Duodenal mucosa (tissue), 2 donors: Measurements from ENCODE around the gene TMEM63A.

Experiments used
- H3K27ac ChIP-seq: one replicate; pipeline ENCODE4 v1.7.0; 2013; ENCODE audit warnings: low read depth, low read length
- H3K27me3 ChIP-seq, 2 donors: one replicate each; pipeline ENCODE4 v1.7.0; 2013; ENCODE audit warnings: low read length in 2 of 2, control low read depth in 1 of 2; ENCODE audit not compliant: insufficient read depth in 2 of 2, control insufficient read depth in 1 of 2
- H3K36me3 ChIP-seq, 2 donors: one replicate each; pipeline ENCODE4 v1.7.0; 2013; ENCODE audit warnings: low read length in 2 of 2, control low read depth in 1 of 2; ENCODE audit not compliant: insufficient read depth in 2 of 2, control insufficient read depth in 1 of 2
- H3K4me1 ChIP-seq, 2 donors: one replicate each; pipeline ENCODE4 v1.7.0; 2013; ENCODE audit warnings: low read length in 2 of 2, control low read depth in 1 of 2; ENCODE audit not compliant: insufficient read depth in 2 of 2, control insufficient read depth in 1 of 2
- H3K4me3 ChIP-seq, 2 donors: one replicate each; pipeline ENCODE4 v1.7.0; 2013; ENCODE audit warnings: low read length in 2 of 2, low read depth in 1 of 2
- H3K9ac ChIP-seq, 2 donors: one replicate each; pipeline ENCODE4 v1.7.0; 2013; ENCODE audit warnings: low read length in 2 of 2, low read depth in 1 of 2
- H3K9me3 ChIP-seq, 2 donors: one replicate each; pipeline ENCODE4 v1.7.0; 2013; ENCODE audit warnings: low read length in 2 of 2, control low read depth in 1 of 2; ENCODE audit not compliant: control insufficient read depth in 1 of 2

The TMEM63A gene

DNA sequence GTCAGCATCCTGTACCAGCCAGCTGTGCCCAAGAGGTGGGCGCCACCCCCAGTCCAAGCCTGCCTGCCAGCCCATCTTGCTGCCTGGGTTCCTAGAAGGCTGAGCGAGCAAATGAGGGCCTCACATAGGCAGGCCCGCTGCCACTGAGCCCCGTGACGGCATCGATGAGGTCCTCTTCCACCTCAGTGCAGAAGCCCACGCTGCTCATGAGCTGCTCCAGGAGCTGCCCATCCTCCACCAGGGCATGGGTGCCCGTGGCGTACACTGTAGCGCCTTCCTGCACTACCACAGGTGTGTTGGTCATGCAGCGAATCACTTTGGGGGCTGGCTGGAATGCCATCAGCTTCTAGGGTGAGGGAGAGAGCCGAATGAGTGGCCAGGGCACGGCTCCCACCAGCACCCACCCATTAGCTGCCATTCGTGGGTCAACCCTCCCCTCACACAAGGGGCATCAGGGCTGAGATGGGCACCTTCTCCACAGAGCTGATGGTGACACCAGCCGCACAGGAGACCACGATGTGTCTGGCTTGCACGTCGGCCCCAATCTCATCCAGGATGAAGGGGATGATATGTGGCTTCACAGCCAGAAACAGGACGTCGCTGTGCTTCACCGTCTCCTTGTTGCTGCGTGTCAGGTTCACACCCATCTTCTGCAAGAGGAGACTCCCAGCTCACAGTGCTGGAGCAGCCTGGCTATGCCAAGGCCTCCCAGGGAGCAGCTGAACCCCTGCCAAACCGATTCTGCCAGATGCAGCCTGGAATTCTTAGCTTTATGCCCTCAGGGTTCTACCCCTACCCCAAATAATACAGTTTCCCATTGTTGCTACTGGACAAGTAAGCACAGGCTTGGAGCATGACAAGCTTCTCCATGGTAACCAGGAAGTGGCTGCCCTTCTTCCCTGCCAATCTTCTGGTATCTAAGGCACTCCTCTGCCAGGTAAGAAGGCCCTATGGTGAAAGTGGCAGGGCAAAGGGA is 39.8 kb upstream of the TMEM63A start:
- Histone ChIP-seq H3K9me3 (no peaks in the 10 kb centered on the region), H3K9ac (peak overlapping the region in 1 of 2 donors; percentile 29), H3K36me3 (peaks cover 11 to 26% of the 10 kb centered on the region in 2 donors), H3K4me1 (peaks cover 20 to 21% of the 10 kb centered on the region in 2 donors), H3K27ac (no peak overlapping the region), H3K4me3 (peak overlapping the region in 1 of 2 donors; percentile 96), H3K27me3 (no peaks in the 10 kb centered on the region)

- Histone ChIP-seq H3K9ac (no peak overlapping the region), H3K27ac (no peak overlapping the region)
Measured at GRCh38 chr1:225919906-225920305, 37.7 kb upstream of the TMEM63A start.

GRCh38 chr1:225918280-225918679 is 36.1 kb upstream of the TMEM63A start:
- H3K27me3 ChIP-seq = no peaks in the 10 kb centered on the region
- peaks cover 17 to 18% of the 10 kb centered on the region in 2 donors for H3K4me1 ChIP-seq
- H3K36me3 ChIP-seq = peaks cover 11 to 37% of the 10 kb centered on the region in 2 donors
- no peak overlapping the region for H3K4me3 ChIP-seq
- no peaks in the 10 kb centered on the region for H3K9me3 ChIP-seq
- no peak overlapping the region for H3K9ac ChIP-seq
- no peak overlapping the region for H3K27ac ChIP-seq

More at GRCh38 chr1:225919906-225920305, 37.7 kb upstream of the TMEM63A start:
- no peaks in the 10 kb centered on the region for H3K9me3 ChIP-seq
- no peak overlapping the region for H3K4me3 ChIP-seq
- no peaks in the 10 kb centered on the region for H3K27me3 ChIP-seq
- peaks cover 11 to 37% of the 10 kb centered on the region in 2 donors for H3K36me3 ChIP-seq
- H3K4me1 ChIP-seq = peaks cover 20 to 21% of the 10 kb centered on the region in 2 donors

- H3K9me3 ChIP-seq = no peaks in the 10 kb centered on the region
- no peak overlapping the region for H3K27ac ChIP-seq
- H3K27me3 ChIP-seq = no peaks in the 10 kb centered on the region
- H3K36me3 ChIP-seq = peaks cover 11 to 37% of the 10 kb centered on the region in 2 donors
- peaks cover 10% of the 10 kb centered on the region in 2 donors for H3K4me1 ChIP-seq
- H3K9ac ChIP-seq = no peak overlapping the region
- no peak overlapping the region for H3K4me3 ChIP-seq
Measured at GRCh38 chr1:225917536-225917935, 35.4 kb upstream of the TMEM63A start.

DNA sequence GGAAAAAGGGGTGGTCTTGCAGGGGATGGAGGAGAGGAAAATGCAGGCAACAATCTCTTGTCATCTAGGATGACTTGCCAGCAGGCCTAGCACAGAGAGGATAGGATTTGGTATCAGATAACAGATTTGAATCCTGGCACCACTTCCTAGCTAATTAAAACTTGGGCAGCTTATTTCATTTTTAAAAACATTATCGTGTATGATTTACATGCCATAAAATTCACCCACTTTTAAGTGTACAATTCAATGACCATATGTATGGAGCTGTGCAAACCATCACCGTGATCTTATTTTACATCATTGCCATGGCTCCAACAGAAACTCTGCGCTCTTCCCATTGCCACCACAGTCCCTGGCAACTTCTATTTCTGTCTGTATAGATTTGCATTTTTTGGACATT is 34.9 kb upstream of the TMEM63A start:
- peaks cover 6 to 8% of the 10 kb centered on the region in 2 donors for H3K4me1 ChIP-seq
- H3K4me3 ChIP-seq = no peak overlapping the region
- H3K27ac ChIP-seq = no peak overlapping the region
- peaks cover 9 to 35% of the 10 kb centered on the region in 2 donors for H3K36me3 ChIP-seq
- no peaks in the 10 kb centered on the region for H3K9me3 ChIP-seq
- no peak overlapping the region for H3K9ac ChIP-seq
- no peaks in the 10 kb centered on the region for H3K27me3 ChIP-seq

- Histone ChIP-seq H3K4me1 (peaks cover 0 to 8% of the 10 kb centered on the region in 2 donors), H3K9me3 (no peaks in the 10 kb centered on the region), H3K4me3 (no peak overlapping the region), H3K9ac (no peak overlapping the region), H3K27ac (no peak overlapping the region), H3K27me3 (no peaks in the 10 kb centered on the region), H3K36me3 (peaks cover 0 to 22% of the 10 kb centered on the region in 2 donors)
Measured at GRCh38 chr1:225915538-225915991, 33.4 kb upstream of the TMEM63A start.

DNA sequence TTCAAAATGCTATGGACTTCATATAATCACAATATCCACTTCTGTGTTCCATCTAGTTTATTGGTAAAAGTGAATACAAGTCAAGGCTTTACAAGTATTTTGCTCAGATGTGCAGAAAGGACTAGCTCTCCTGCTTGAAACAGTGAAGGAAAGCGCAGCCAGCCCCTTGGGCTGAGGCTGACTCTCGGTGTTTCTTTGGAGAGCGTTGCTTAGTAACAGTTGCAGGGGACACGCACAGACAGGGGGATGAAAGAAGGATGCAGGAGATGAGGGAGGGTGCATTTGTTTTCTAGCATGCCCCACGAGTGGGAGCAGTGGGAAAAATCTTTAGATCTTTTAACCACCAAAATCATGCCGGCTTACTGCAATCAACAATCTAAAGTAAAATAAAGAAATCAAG is 32.8 kb upstream of the TMEM63A start:
- Histone ChIP-seq H3K4me1 (peaks cover 0 to 6% of the 10 kb centered on the region in 2 donors), H3K9ac (no peak overlapping the region), H3K36me3 (peaks cover 0 to 22% of the 10 kb centered on the region in 2 donors), H3K4me3 (no peak overlapping the region), H3K27ac (no peak overlapping the region), H3K27me3 (no peaks in the 10 kb centered on the region), H3K9me3 (no peaks in the 10 kb centered on the region)

DNA sequence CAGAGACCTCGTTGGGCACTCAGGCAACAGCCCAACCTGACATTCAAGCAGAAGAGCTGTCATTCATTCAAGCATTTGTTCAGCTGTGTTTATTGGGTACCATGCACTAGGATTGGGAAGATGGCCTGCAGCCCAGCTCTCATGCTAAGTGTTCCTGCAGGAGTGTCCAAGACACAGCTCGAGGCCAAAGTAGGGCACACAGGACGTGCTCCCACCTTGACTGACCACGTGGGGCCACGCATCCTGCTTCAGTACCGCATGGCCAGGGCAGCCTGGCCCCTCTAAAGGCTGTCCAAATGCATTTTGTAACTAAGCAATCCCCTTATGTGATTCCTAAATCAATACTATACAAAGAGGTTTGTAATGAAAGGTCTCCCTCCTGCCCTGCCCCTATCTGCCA is 32.2 kb upstream of the TMEM63A start:
- no peak overlapping the region for H3K4me3 ChIP-seq
- H3K4me1 ChIP-seq = peaks cover 0 to under 1% of the 10 kb centered on the region in 2 donors
- no peaks in the 10 kb centered on the region for H3K9me3 ChIP-seq
- no peaks in the 10 kb centered on the region for H3K27me3 ChIP-seq
- H3K27ac ChIP-seq = no peak overlapping the region
- peaks cover 0 to 19% of the 10 kb centered on the region in 2 donors for H3K36me3 ChIP-seq
- H3K9ac ChIP-seq = no peak overlapping the region

DNA sequence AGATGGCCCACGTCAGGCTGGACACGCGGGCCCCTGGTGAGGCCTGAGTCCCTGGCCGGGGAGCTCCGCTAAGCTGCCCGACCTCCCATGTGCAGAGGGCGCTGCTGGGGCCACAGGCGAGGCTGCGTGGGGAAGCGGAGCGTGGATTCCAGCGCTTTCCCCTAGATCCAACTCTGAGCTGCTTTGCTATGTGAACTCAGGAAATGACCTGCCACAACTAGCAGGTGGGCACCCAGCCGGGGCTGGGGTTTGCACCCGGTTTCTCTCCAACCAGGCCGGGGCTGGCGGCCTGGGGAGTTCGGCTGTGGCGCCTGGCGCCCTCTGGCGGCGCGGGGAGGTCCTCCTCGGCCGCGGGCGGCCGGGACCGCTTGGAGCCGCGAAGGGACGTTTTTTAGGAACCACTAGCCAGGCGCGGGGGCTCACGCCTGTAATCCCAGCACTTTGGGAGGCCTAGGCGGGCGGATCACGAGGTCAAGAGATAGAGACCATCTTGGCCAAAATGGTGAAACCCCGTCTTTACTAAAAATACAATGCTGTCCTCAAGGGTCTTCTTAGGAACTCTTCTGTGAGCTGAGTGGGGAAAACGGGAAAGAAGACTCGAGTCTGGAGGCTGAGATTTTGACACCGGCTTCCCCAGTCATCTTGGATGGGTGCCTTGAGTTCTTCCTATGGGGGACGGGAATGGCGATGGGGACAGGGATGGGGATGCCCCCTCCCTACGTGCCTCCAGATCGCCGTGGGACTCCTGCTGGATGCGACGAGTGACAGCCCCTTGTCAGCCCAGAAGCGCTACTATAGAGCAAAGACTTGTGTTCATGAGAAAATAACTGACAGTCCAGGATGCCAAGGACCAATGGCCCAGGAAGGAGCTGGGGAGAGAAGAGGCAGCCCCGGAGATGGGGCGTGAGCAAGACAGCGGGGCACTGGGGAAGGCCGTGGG is 29.3 kb upstream of the TMEM63A start:
- Histone ChIP-seq H3K4me3 (peak overlapping the region; percentile 3 to 36), H3K9me3 (no peaks in the 10 kb centered on the region), H3K27ac (no peak overlapping the region), H3K27me3 (no peaks in the 10 kb centered on the region), H3K9ac (peak overlapping the region; percentile 17 to 32), H3K4me1 (no peaks in the 10 kb centered on the region), H3K36me3 (peaks cover 0 to 6% of the 10 kb centered on the region in 2 donors)
